ENCODE data around the gene TIAM1.

TIAM1 gene

DNA sequence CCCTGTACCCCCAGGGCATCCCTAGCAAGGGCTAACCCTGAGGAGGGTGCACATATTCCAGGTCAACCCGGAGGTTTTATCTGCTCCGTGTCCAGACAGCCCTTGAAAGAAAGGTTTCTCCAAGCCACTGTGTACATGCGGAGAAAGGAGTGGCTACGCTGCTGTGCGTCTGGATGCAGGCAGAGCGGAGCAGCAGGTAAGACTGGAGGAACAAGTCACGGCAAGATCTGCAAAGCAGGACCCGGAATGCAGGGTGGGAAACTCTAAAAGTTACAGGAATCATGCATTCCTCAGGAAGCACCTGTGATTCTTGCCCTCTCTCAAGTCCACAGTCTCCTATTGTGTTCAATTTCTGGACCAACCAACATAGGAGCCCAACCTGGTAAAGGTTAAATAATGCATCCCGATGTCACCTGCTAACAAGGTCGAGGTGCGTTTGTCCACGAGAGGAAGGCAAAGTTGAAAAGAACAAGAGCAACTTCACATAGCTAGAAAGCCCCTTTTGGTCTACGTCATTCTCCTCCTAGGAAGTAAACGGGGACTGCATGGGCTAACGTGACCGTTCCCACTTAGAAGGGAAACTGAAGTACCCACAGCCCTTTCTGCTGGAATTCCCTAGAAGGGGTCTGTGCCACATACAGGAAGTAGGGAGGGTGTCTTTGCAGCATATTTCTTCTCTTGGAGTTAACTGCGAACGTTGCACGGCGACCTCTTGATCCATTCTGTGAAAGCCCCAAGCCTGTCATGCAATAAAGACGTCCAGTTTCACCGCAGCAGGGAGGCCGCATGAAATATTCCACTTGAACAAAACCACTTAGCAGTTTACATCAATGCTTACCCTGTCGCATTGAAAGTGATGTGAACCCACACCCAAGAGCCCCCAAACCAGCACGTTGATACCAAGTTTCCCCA is 5.8 kb downstream of the TIAM1 start:
- Histone ChIP-seq H3K79me2 (ENCODE audit: control insufficient read depth, low read length) (no peaks in the 10 kb centered on the region), H3K9me3 (ENCODE audit: control insufficient read depth, insufficient read depth, low read length) (no peaks in the 10 kb centered on the region), H3K4me2 (ENCODE audit: low read length) (no peak overlapping the region), H3K4me1 (ENCODE audit: control insufficient read depth, low read length) (no peaks in the 10 kb centered on the region), H3K4me3 (ENCODE audit: low read length) (no peak overlapping the region), H3K9me2 (replicated peaks; ENCODE audit: control insufficient read depth, low read length) (no peaks in the 10 kb centered on the region), H3F3A (ENCODE audit: control insufficient read depth, insufficient read depth) (no peaks in the 10 kb centered on the region), H3K36me3 (ENCODE audit: control insufficient read depth, low read length) (no peaks in the 10 kb centered on the region), H3K27ac (ENCODE audit: low read depth, low read length) (no peak overlapping the region), H3K27me3 (ENCODE audit: control insufficient read depth, low read length) (peaks cover 7% of the 10 kb centered on the region), H4K20me1 (ENCODE audit: control insufficient read depth, insufficient read depth, low read depth, low read length) (no peaks in the 10 kb centered on the region)
- TF ChIP-seq, protein P1, sequence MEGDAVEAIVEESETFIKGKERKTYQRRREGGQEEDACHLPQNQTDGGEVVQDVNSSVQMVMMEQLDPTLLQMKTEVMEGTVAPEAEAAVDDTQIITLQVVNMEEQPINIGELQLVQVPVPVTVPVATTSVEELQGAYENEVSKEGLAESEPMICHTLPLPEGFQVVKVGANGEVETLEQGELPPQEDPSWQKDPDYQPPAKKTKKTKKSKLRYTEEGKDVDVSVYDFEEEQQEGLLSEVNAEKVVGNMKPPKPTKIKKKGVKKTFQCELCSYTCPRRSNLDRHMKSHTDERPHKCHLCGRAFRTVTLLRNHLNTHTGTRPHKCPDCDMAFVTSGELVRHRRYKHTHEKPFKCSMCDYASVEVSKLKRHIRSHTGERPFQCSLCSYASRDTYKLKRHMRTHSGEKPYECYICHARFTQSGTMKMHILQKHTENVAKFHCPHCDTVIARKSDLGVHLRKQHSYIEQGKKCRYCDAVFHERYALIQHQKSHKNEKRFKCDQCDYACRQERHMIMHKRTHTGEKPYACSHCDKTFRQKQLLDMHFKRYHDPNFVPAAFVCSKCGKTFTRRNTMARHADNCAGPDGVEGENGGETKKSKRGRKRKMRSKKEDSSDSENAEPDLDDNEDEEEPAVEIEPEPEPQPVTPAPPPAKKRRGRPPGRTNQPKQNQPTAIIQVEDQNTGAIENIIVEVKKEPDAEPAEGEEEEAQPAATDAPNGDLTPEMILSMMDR (IDR thresholded peaks at IDR 0.05; ENCODE audit: low read depth, low read length, poor library complexity, severe bottlenecking): no peak
- no peak for TF ChIP-seq EZH2phosphoT487 (IDR thresholded peaks at IDR 0.05; ENCODE audit: borderline replicate concordance, low read length)

DNA sequence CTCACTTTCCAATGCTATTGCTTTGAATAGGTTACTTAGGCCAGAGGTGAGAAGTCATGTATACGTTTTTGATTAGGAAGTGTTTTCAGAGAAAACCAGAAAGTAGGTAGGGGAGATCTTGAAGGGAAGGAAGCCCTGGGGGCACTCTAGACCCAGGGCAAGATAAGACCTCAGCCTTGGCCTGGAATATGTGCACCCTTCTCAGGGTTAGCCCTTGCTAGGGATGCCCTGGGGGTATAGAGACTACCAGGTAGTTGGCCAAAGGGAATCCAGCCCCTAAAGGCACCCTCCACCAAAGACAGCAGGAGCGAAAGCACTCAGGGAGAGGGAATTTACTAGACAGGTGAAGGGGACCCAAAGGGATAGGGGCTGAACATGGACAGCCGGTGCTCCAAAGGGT is 7.0 kb downstream of the TIAM1 start:
- Histone ChIP-seq H3K9me2 (replicated peaks; ENCODE audit: control insufficient read depth, low read length) (no peaks in the 10 kb centered on the region), H3K9me3 (ENCODE audit: control insufficient read depth, insufficient read depth, low read length) (no peaks in the 10 kb centered on the region), H3K27ac (ENCODE audit: low read depth, low read length) (no peak overlapping the region), H3F3A (ENCODE audit: control insufficient read depth, insufficient read depth) (no peaks in the 10 kb centered on the region), H3K27me3 (ENCODE audit: control insufficient read depth, low read length) (0 out of 2 replicates have a peak, but pooled peaks cover 4% of the 10 kb centered on the region), H3K79me2 (ENCODE audit: control insufficient read depth, low read length) (no peaks in the 10 kb centered on the region), H4K20me1 (ENCODE audit: control insufficient read depth, insufficient read depth, low read depth, low read length) (no peaks in the 10 kb centered on the region), H3K4me3 (ENCODE audit: low read length) (no peak overlapping the region), H3K36me3 (ENCODE audit: control insufficient read depth, low read length) (no peaks in the 10 kb centered on the region), H3K4me1 (ENCODE audit: control insufficient read depth, low read length) (no peaks in the 10 kb centered on the region), H3K4me2 (ENCODE audit: low read length) (no peak overlapping the region)
- TF ChIP-seq, protein P1 (IDR thresholded peaks at IDR 0.05; ENCODE audit: low read depth, low read length, poor library complexity, severe bottlenecking): no peak
- TF ChIP-seq EZH2phosphoT487 (IDR thresholded peaks at IDR 0.05; ENCODE audit: borderline replicate concordance, low read length): no peak

DNA sequence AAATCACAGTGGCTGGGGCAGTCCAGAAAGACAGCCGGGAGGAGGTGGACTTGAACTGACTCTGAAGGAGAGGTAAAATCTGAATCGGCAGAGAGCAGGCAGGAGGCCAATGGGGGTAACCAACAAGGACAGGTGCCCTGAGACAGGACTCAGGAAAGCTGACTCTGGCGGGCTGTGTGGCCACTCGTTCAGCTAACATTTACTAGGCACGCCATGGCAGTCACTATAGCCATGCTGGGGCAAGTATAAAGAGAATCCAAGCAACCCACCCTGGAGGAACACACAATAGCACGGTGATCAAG is 7.4 kb downstream of the TIAM1 start:
- 0 out of 2 replicates have a peak, but pooled peaks cover 4% of the 10 kb centered on the region for H3K27me3 ChIP-seq (ENCODE audit: control insufficient read depth, low read length)
- H3K4me1 ChIP-seq (ENCODE audit: control insufficient read depth, low read length): no peaks in the 10 kb centered on the region
- H3K36me3 ChIP-seq (ENCODE audit: control insufficient read depth, low read length): no peaks in the 10 kb centered on the region
- no peak overlapping the region for H3K4me2 ChIP-seq (ENCODE audit: low read length)
- no peaks in the 10 kb centered on the region for H3K79me2 ChIP-seq (ENCODE audit: control insufficient read depth, low read length)
- H3K4me3 ChIP-seq (ENCODE audit: low read length): no peak overlapping the region
- no peak for TF ChIP-seq EZH2phosphoT487 (IDR thresholded peaks at IDR 0.05; ENCODE audit: borderline replicate concordance, low read length)
- TF ChIP-seq, protein P1 (IDR thresholded peaks at IDR 0.05; ENCODE audit: low read depth, low read length, poor library complexity, severe bottlenecking): no peak
- no peak overlapping the region for H3K27ac ChIP-seq (ENCODE audit: low read depth, low read length)
- no peaks in the 10 kb centered on the region for H3F3A ChIP-seq (ENCODE audit: control insufficient read depth, insufficient read depth)
- H3K9me2 ChIP-seq (replicated peaks; ENCODE audit: control insufficient read depth, low read length): no peaks in the 10 kb centered on the region
- no peaks in the 10 kb centered on the region for H3K9me3 ChIP-seq (ENCODE audit: control insufficient read depth, insufficient read depth, low read length)
- no peaks in the 10 kb centered on the region for H4K20me1 ChIP-seq (ENCODE audit: control insufficient read depth, insufficient read depth, low read depth, low read length)

Data from DOHH2 (cell line).